HG03175 (cell line): ENCODE measurements around the gene B4GALT6.

Source experiments
- ATAC-seq: cut with Tn5 transposase; IDR thresholded peaks from one replicate; pipeline ENCODE4 v1.9.1; 2021; ENCODE audit warnings: mild to moderate bottlenecking, moderate library complexity; ENCODE audit not compliant: unreplicated experiment

B4GALT6 gene

DNA sequence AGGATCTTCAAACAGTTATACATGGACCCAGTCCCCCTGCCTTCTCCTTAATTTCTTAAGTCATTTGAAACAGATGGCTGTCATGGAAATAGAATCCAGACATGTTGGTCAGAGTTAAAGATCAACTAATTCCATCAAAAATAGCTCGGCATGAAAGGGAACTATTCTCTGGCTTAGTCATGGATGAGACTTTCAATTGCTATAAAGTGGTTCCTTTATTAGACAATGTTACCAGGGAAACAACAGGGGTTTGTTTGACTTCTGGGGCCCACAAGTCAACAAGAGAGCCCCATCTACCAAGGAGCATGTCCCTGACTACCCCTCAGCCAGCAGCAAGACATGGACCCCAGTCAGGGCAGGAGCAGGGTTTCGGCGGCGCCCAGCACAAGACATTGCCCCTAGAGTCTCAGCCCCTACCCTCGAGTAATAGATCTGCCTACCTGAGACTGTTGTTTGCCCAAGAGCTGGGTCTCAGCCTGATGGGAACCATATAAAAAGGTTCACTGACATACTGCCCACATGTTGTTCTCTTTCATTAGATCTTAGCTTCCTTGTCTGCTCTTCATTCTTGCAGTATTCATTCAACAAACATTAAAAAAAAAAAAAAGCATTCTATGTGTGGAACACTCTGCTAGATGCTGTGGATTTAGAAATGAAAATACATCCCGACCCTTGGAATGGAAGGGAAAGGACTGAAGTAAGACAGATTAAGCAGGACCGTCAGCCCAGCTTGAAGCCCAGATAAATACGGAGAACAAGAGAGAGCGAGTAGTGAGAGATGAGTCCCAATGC is 88.1 kb downstream of the B4GALT6 start:
- no peak for ATAC-seq

DNA sequence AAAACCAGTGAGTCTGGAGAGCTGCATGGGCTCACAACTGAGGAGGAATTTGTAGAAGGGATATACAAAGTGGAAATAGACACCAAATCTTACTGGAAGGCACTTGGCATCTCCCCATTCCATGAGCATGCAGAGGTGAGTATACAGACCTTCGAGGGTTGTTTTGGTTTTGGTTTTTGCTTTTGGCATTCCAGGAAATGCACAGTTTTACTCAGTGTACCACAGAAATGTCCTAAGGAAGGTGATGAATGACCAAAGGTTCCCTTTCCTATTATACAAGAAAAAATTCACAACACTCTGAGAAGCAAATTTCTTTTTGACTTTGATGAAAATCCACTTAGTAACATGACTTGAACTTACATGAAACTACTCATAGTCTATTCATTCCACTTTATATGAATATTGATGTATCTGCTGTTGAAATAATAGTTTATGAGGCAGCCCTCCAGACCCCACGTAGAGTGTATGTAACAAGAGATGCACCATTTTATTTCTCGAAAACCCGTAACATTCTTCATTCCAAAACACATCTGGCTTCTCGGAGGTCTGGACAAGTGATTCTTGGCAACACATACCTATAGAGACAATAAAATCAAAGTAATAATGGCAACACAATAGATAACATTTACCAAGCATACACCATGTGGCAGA is 89.1 kb downstream of the B4GALT6 start:
- no peak for ATAC-seq

DNA sequence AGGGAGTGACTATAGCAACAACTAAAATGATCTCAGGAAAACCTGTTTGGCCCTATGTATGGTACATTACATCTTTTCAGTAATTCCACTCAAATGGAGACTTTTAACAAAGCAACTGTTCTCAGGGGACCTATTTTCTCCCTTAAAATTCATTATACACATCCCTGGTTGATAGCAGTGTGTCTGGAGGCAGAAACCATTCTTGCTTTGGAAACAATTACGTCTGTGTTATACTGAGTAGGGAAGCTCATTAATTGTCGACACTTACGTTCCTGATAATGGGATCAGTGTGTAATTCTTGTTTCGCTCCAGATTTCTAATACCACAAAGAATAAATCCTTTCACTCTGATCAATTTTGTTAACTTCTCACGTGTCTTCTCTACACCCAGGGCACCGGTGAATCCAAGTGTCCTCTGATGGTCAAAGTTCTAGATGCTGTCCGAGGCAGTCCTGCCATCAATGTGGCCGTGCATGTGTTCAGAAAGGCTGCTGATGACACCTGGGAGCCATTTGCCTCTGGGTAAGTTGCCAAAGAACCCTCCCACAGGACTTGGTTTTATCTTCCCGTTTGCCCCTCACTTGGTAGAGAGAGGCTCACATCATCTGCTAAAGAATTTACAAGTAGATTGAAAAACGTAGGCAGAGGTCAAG is 91.7 kb downstream of the B4GALT6 start:
- no peak for ATAC-seq

DNA sequence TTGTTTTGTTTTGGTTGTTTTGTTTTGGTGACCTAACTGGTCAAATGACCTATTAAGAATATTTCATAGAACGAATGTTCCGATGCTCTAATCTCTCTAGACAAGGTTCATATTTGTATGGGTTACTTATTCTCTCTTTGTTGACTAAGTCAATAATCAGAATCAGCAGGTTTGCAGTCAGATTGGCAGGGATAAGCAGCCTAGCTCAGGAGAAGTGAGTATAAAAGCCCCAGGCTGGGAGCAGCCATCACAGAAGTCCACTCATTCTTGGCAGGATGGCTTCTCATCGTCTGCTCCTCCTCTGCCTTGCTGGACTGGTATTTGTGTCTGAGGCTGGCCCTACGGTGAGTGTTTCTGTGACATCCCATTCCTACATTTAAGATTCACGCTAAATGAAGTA is 92.8 kb downstream of the B4GALT6 start, which contains the start of gene TTR:
Gene TTR, plus strand, starts transcription at position 250 of the 400 bp plus-strand sequence. Its CDS starts 26 bp downstream, at position 276.
- ATAC-seq, result no peak

DNA sequence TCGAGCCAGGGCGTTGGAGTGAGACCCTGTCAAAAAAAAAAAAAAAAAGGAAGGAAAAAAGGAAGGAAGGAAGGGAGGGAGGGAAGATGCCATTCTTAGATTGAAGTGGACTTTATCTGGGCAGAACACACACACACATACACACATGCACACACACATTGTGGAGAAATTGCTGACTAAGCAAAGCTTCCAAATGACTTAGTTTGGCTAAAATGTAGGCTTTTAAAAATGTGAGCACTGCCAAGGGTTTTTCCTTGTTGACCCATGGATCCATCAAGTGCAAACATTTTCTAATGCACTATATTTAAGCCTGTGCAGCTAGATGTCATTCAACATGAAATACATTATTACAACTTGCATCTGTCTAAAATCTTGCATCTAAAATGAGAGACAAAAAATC is 93.3 kb downstream of the B4GALT6 start:
- ATAC-seq, result no peak

DNA sequence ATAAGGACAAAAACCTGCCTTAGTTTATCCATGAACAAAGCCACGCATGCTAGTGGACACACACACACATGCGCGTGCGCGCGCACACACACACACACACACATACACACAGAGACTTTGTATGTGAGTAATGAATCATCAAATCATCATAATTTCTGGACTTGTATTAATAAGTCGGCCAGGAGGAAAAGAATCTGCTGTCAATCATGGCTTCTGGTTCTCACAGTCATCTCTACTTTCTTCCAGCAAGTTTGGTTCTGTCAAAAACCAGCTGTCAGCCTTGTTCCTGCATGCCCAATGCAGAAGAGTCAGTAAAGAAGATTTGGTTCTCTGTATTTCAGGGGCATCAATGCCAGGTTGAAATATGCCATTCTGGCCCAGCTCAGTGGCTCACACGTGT is 93.8 kb downstream of the B4GALT6 start:
- ATAC-seq, result no peak

DNA sequence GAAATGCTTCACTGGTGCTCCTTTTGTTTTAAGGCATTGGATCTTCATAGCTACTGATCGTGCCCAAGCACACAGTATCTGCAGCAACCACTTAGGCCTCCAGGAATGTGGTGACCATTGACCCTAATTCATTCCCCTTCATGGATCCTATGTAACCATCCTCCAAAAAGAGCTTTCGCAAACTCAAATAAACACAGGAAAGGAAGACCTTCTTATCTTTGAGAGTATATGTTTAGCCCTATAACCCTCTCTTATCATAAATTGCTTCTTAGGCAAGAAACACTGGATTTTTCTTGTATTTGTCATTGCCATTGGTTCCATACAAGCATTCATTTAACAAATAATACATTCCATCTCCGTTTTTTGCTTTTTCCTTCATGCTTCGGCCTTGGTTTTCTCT is 96.9 kb downstream of the B4GALT6 start:
- ATAC-seq, result no peak

DNA sequence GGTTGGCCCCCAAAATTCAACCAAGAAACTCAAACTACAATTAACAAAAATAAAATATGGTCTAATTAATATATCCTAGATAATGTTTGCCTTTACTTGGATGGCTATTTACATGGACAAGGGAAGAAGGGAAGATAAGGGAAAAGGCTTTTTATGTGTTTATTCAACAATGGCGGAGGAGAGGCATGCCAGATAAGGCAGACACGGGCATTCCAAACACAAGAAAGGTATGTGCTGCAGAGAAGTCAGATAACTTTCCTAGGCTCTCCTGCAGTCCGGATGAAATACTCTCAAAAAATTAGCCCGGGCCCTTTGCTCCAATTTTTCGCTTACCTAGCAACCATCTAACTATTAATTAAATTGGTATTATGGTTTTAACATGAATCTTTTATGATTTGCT is 97.8 kb downstream of the B4GALT6 start:
- ATAC-seq, result no peak

DNA sequence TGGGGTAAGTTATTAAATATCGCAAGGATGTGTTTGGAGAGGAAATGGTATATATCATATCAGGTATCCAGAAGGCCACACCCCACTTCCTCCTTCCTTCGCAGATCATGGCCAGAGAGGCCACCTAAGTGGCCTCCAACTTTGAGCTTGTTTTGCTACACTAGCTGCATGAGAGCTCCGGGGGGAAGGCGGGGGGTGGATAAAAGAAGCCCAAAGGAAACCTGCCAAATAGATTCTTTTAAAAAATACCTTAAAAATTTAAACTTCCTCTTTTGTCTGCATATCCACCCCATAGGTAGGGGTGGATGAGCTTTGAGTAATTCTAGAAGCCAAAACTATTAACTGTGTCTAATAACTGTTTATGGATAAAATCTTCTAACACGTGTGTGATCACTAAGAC is 98.4 kb downstream of the B4GALT6 start:
- no peak for ATAC-seq

DNA sequence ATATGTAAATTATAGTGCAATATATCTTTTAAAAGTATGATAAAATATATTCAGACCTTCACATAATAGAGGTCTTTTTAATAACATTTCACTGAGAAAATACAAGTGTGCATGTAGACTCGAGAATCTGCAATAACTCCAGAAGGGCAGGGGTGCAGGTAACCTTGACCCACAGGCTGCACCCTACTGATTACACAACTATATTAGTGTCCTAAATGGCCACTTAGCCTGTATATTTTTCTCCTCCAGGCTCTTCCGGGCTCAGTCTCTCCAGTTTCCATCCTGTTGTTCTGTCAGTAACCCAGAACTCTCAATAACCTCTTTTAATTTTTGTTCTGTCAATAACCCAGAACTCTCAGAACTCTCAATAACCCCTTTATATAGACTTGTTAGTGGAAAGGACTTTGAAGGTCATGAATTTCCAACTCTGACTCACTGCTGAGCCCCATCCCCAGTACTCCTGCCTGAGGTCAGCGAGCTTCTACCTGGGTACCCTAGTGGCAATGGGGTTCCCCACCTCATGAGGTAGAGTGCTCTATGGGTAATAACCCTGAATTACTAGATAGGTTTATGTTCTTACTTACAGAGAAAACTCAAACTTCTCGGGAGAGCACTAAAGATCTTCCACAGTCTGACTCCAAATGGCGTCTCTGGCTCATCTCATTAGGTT is 101.1 kb downstream of the B4GALT6 start:
- ATAC-seq, result no peak

DNA sequence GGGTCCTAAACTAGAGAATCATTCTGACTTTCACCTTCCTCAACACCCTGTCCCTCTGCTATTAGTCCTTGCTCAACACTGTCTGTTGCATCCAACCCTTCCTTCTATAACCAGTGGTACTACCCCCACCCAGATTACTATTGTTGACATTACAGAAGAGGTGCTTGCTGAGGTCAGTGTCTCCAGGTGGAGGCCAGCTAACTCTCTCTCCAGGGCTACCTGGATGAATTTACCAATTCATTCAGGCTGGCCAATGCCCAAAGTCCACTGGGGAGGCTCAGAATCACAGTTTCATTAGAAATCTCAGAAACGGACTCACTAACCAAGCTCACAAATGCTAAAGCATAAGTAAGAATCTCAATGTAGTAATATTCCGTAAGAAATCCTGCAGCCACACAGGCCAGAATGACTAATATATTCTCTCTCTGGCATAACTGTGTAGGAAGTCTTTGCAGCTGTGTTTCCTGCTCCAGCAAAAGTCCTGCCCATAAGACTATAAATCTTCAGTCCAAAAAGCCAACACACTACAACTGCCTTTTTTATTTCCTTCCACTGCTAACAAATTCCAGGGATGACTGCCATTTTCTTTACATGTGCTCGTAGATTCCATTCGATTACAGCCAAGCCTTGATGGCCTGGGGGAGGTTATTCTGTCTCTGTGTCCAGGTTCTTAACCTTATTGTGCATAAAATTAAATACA is 102.7 kb downstream of the B4GALT6 start:
- ATAC-seq, result no peak

DNA sequence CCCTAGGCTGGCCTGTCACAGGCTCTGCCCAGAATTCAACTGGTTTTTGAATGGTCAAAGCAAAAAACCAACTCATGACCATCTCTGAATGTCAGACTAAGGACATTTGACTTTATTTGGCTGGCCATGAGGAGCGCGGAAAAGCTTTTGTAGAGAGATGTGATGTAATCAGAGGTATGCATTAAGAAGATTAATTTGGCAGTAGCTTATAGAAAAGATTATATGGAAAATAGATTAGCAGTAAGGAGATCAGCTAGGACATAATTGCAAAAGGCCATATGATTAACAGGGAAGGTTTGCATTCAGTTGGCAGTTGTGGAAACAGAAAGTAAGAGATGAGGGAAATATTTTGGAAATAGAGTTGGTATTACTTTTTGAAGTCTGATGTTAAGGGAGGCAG is 105.0 kb downstream of the B4GALT6 start:
- no peak for ATAC-seq

DNA sequence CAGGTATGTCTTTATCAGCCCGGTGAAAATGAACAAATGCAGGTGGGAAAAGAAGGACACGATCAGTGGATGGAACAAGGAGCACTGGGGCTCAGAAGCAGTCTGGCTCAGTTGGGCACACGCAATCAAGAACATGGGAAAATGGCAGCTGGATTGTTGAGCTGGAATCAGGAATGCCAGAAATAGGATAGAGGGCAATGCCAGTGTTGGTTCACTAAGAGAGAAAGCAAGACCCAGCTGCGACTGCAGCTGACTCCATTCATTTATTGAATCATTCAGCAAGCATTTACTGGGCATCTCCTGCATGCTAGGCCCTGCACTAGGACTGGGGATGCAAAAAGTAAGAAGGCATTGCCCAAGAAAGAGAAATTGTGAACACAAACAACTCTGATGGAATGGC is 106.3 kb downstream of the B4GALT6 start:
- ATAC-seq, result no peak

DNA sequence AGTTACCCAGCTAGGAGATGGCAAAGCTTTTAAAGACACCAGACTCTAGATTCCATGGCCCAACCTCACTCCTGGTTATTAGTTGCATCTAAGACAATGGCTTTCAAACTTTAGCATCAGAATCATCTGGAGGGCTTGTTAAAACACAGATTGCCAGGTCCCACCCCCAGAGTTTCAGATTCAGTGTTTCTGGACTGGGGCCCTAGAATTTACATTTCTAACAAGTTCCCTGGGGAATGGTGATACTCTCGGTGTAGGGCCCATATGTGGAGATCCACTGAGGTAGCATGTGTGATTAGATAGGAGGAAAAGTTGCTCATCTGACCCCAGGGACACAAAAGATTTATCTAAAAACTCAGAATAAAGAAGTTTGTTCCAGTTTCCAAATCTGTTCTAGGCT is 107.2 kb downstream of the B4GALT6 start:
- no peak for ATAC-seq

DNA sequence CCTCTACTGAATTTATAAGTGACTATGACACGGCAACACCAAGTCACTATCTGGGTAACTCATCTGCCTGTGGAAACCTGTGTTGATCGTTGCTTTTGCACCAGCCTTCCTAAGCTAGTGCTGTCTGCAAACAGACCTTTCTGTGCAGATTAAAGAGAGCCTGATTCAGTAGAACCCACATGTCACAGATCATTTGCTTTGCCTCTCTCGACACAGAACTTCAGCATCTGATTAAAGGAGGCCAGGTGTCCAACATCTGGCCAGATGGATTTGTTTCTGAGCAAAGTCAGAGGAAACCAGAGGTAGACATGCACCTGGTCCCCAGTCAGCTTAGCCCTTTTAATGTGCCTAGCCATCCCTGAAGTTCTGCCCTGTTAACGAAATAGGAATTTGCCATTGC is 107.7 kb downstream of the B4GALT6 start:
- no peak for ATAC-seq

DNA sequence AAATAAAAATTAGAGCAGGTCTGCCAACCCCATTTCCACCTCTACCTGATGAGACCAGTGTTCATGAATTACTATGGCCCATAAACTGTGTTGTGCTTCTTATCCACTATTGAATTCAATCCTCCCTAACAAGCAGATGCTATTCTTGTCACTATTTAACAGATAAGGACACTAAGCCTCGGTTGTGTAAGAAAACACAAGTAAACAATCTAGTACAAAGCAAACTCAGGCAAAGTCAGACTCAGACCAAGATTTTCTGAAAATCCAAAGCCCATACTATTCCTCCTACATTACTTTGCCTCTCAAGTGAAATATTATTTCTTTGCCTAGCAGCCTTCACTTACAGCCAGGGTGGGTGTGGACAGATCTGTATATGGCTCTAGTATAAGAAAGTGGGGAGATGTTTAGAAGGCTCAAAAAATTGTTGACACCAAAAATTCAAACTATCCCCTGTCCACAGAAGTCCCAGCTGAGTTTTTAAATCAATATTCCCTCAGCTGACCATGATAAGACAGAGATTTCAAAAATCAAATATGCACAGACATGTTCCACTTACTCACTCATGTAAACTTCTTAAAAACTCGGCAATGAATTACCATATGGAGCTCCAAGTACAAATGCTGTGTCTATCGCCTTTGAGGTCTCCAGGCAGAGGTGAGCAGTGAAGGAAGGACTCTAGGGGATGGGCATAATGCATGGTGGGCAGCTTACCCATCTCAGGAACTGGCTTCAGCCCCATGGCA is 108.7 kb downstream of the B4GALT6 start:
- ATAC-seq, result no peak

DNA sequence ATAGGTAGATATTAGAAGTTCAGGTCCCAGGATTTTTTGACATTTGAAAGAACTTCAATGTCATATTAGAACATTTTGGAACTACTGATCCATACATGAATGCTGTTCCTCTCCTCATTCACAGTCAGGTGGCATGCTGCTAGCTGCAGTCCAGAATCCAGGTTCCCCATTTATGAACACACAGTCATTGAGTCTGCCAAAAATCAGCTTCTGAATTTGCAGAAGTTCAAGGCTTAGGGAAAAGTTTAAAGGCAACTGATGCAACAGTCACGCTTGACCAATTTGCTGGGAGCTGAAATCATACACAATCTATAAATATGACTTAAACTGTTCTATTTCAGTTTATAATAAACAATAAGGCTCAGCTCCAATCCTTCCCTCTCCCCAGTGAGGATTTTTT is 110.0 kb downstream of the B4GALT6 start:
- no peak for ATAC-seq
